GM18498 (cell line): ENCODE results near the gene CTCFL.

Experiments
- ATAC-seq: cut with Tn5 transposase; IDR thresholded peaks from one replicate; pipeline ENCODE4 v1.9.1; 2021; ENCODE audit warnings: mild to moderate bottlenecking, moderate library complexity; ENCODE audit not compliant: unreplicated experiment

The CTCFL gene

GRCh38 chr20:57449398-57450354 is 75.3 kb downstream of the CTCFL start:
- no peak for ATAC-seq

GRCh38 chr20:57448764-57449354 is 76.1 kb downstream of the CTCFL start:
- no peak for ATAC-seq
